Measurements from ENCODE around the gene SLC9A3.

Gene SLC9A3

DNA sequence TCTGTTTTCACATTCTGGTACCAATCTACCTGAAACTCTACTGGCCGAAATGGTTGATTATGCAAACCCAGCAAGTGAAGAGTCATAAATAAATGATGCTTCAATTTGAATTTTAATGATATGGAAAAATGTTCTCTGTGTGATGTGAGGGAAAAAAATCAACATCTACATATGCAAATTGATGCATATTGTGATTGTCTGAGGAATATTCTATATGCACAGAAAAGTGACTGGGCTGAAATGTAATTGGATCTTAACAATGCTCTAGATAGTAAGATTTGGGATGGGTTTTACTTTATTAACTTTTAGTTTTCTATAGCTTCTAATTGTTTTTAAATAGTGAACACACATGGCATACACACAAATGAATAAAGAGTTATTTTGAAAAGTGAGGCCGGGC, 25.0 kb upstream of the SLC9A3 start:
- WGBS (ENCODE audit: extremely low coverage, insufficient coverage, insufficient read length) = no CpG with 5 or more reads among the region's 2 CpGs
- H3K4me3 ChIP-seq (ENCODE audit: low read depth, low read length) = no peak overlapping the region
- no peak for DNase-seq
- H3K36me3 ChIP-seq (ENCODE audit: control insufficient read depth in 1 of 2, insufficient read depth in 2 of 2, low read length in 2 of 2) = no peaks in the 10 kb centered on the region
- no peak overlapping the region for H3K18ac ChIP-seq (ENCODE audit: low read length)
- H3K23ac ChIP-seq (ENCODE audit: low read length) = no peak overlapping the region
- H2BK120ac ChIP-seq (ENCODE audit: insufficient read depth, low read length, poor library complexity) = no peak overlapping the region
- no peak overlapping the region for H2AK5ac ChIP-seq (ENCODE audit: low read length)
- H3K27ac ChIP-seq (ENCODE audit: low read depth, low read length) = no peak overlapping the region
- no peak overlapping the region for H4K8ac ChIP-seq (ENCODE audit: low read depth, low read length)
- H3K27me3 ChIP-seq (ENCODE audit: insufficient read depth, low read length) = peaks cover 2% of the 10 kb centered on the region
- H2BK5ac ChIP-seq (ENCODE audit: low read depth, low read length, poor library complexity) = no peak overlapping the region
- H3K79me2 ChIP-seq (ENCODE audit: control insufficient read depth, insufficient read depth, low read length, poor library complexity) = no peaks in the 10 kb centered on the region
- no peak overlapping the region for H2AFZ ChIP-seq (ENCODE audit: insufficient read depth, low read length, poor library complexity)
- H3K9ac ChIP-seq (ENCODE audit: low read length) = no peak overlapping the region
- peaks cover 5% of the 10 kb centered on the region for H3K9me3 ChIP-seq (ENCODE audit: insufficient read depth, low read depth, low read length)
- no peak overlapping the region for H3K14ac ChIP-seq (ENCODE audit: low read length)
- no peak overlapping the region for H3K4ac ChIP-seq (ENCODE audit: low read depth, low read length)
- no peaks in the 10 kb centered on the region for H3K4me1 ChIP-seq (ENCODE audit: control insufficient read depth in 1 of 2, insufficient read depth in 2 of 2, low read length in 2 of 2)
- no peak overlapping the region for H3K4me2 ChIP-seq (ENCODE audit: low read length)
- H4K12ac ChIP-seq (ENCODE audit: low read depth, low read length) = no peak overlapping the region
- H2BK12ac ChIP-seq (ENCODE audit: low read length) = no peak overlapping the region
- H4K91ac ChIP-seq (ENCODE audit: low read depth, low read length) = no peak overlapping the region
- H3K79me1 ChIP-seq (ENCODE audit: low read length) = no peaks in the 10 kb centered on the region

DNA sequence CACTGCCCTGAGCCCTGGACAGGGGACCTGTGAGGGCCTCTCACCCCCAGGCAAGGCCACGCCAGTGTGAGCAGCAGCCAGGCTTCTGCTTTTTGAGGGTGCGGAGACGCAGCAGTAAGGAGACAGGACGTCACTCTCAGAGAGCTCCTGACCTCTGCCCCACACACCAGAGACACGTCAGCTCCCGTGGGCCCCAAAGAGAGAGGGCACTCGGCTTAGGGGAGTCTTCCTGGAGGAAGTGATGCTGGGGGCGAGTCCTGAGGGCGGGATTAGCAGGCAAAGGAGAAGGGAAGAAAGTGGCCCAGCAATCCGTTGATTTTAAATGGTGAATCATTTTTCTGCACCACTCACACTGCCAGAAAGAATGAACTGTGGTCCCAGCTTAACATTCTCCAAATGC, 24.0 kb upstream of the SLC9A3 start:
- no peaks in the 10 kb centered on the region for H3K4me1 ChIP-seq (ENCODE audit: control insufficient read depth in 1 of 2, insufficient read depth in 2 of 2, low read length in 2 of 2)
- H3K79me2 ChIP-seq (ENCODE audit: control insufficient read depth, insufficient read depth, low read length, poor library complexity) = no peaks in the 10 kb centered on the region
- no CpG with 5 or more reads among the region's 10 CpGs for WGBS (ENCODE audit: extremely low coverage, insufficient coverage, insufficient read length)
- no peak overlapping the region for H3K18ac ChIP-seq (ENCODE audit: low read length)
- no peak overlapping the region for H3K14ac ChIP-seq (ENCODE audit: low read length)
- no peaks in the 10 kb centered on the region for H3K36me3 ChIP-seq (ENCODE audit: control insufficient read depth in 1 of 2, insufficient read depth in 2 of 2, low read length in 2 of 2)
- no peak overlapping the region for H4K8ac ChIP-seq (ENCODE audit: low read depth, low read length)
- DNase-seq = peak; percentile 17 to 40
- H3K23ac ChIP-seq (ENCODE audit: low read length) = no peak overlapping the region
- H2BK5ac ChIP-seq (ENCODE audit: low read depth, low read length, poor library complexity) = no peak overlapping the region
- H4K12ac ChIP-seq (ENCODE audit: low read depth, low read length) = no peak overlapping the region
- no peak overlapping the region for H3K4ac ChIP-seq (ENCODE audit: low read depth, low read length)
- no peak overlapping the region for H4K91ac ChIP-seq (ENCODE audit: low read depth, low read length)
- H2AFZ ChIP-seq (ENCODE audit: insufficient read depth, low read length, poor library complexity) = no peak overlapping the region
- H2BK12ac ChIP-seq (ENCODE audit: low read length) = no peak overlapping the region
- no peak overlapping the region for H2BK120ac ChIP-seq (ENCODE audit: insufficient read depth, low read length, poor library complexity)
- H3K27ac ChIP-seq (ENCODE audit: low read depth, low read length) = no peak overlapping the region
- no peak overlapping the region for H3K9ac ChIP-seq (ENCODE audit: low read length)
- no peak overlapping the region for H3K4me2 ChIP-seq (ENCODE audit: low read length)
- no peaks in the 10 kb centered on the region for H3K79me1 ChIP-seq (ENCODE audit: low read length)
- no peak overlapping the region for H2AK5ac ChIP-seq (ENCODE audit: low read length)
- H3K9me3 ChIP-seq (ENCODE audit: insufficient read depth, low read depth, low read length) = peaks cover 5% of the 10 kb centered on the region
- H3K27me3 ChIP-seq (ENCODE audit: insufficient read depth, low read length) = peaks cover 2% of the 10 kb centered on the region
- no peak overlapping the region for H3K4me3 ChIP-seq (ENCODE audit: low read depth, low read length)

DNA sequence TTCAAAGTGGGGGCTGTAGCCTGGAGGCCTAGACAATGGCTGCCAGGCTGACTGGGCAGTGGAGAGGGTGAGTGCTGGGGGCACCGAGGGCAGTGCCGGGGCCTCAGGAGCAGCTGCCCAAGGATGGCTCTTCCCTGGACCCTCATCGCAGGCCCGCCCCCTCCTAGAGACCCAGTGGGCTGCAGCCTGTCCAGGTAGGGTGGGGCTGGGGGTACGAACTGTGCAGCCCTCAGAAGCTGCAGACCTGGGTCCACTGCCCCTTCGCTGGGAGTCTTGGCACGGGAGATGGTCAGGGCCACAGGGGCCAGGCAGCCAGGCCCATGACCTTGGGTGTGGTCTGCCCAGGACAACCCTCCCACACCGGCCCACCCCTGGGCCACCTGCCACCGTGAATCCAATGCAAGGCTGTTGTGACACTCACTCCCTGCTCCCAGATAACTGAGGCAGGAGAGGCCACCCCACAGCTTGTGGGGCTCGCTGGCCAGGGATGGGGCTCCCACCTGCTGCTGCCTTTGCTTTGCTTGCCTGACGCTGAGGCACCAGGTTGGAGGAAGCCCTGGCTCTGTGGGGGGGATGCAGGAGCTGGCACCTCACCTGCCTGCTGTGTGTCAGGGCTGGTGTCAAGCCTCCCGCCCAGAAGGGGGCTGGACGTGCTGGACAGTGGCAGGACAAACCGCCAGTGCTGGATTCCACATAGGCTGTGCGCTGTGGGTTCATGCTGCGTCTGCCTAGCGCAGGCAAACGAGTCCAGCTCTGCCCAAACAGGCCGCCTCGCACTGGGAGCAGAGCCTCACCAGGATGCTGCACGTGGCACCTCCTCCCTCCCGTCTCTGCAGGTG, 23.1 kb upstream of the SLC9A3 start:
- Histone ChIP-seq H3K27ac (ENCODE audit: low read depth, low read length) (no peak overlapping the region), H3K14ac (ENCODE audit: low read length) (no peak overlapping the region), H3K4me3 (ENCODE audit: low read depth, low read length) (no peak overlapping the region), H3K79me1 (ENCODE audit: low read length) (no peaks in the 10 kb centered on the region), H3K4me1 (ENCODE audit: control insufficient read depth in 1 of 2, insufficient read depth in 2 of 2, low read length in 2 of 2) (no peaks in the 10 kb centered on the region), H2AFZ (ENCODE audit: insufficient read depth, low read length, poor library complexity) (no peak overlapping the region), H4K8ac (ENCODE audit: low read depth, low read length) (no peak overlapping the region), H3K27me3 (ENCODE audit: insufficient read depth, low read length) (peaks cover 2% of the 10 kb centered on the region), H3K18ac (ENCODE audit: low read length) (no peak overlapping the region), H3K9me3 (ENCODE audit: insufficient read depth, low read depth, low read length) (peaks cover 5% of the 10 kb centered on the region), H4K91ac (ENCODE audit: low read depth, low read length) (no peak overlapping the region), H3K23ac (ENCODE audit: low read length) (no peak overlapping the region), H3K4me2 (ENCODE audit: low read length) (no peak overlapping the region), H2BK12ac (ENCODE audit: low read length) (no peak overlapping the region), H2BK120ac (ENCODE audit: insufficient read depth, low read length, poor library complexity) (no peak overlapping the region), H3K9ac (ENCODE audit: low read length) (no peak overlapping the region), H2BK5ac (ENCODE audit: low read depth, low read length, poor library complexity) (no peak overlapping the region), H3K4ac (ENCODE audit: low read depth, low read length) (no peak overlapping the region), H2AK5ac (ENCODE audit: low read length) (no peak overlapping the region), H3K79me2 (ENCODE audit: control insufficient read depth, insufficient read depth, low read length, poor library complexity) (no peaks in the 10 kb centered on the region), H4K12ac (ENCODE audit: low read depth, low read length) (no peak overlapping the region), H3K36me3 (ENCODE audit: control insufficient read depth in 1 of 2, insufficient read depth in 2 of 2, low read length in 2 of 2) (no peaks in the 10 kb centered on the region)
- no peak for DNase-seq
- no CpG with 5 or more reads among the region's 22 CpGs for WGBS (ENCODE audit: extremely low coverage, insufficient coverage, insufficient read length)

DNA sequence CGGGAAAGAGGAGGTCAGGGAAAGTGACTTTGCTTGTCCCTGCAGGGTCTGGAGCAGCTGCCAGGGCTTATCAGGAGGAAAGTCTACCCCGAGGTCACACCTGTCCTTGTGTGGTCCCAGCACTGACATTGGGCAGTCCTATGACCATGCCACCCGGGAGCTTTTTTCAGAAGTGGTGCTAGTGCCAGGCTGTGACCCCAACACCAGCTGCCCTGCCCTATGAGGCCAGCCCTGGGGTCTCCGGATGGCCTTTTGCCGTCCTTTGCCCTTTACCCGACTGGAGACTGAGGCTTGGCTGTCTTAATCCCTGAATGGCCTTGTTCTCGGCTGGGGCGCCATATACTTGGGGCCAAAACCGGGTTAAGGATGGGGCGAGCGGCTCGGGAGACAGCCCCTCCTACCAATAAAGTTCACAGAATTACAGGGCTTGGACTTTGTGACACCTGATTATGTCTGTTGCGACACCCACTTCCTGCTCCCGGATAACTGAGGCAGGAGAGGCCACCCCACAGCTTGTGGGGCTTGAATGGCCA, 22.2 kb upstream of the SLC9A3 start:
- Histone ChIP-seq H3K4me2 (ENCODE audit: low read length) (no peak overlapping the region), H4K8ac (ENCODE audit: low read depth, low read length) (no peak overlapping the region), H3K18ac (ENCODE audit: low read length) (no peak overlapping the region), H2AFZ (ENCODE audit: insufficient read depth, low read length, poor library complexity) (no peak overlapping the region), H3K79me2 (ENCODE audit: control insufficient read depth, insufficient read depth, low read length, poor library complexity) (no peaks in the 10 kb centered on the region), H3K9me3 (ENCODE audit: insufficient read depth, low read depth, low read length) (peaks cover 5% of the 10 kb centered on the region), H3K14ac (ENCODE audit: low read length) (no peak overlapping the region), H2BK5ac (ENCODE audit: low read depth, low read length, poor library complexity) (no peak overlapping the region), H2AK5ac (ENCODE audit: low read length) (no peak overlapping the region), H3K27me3 (ENCODE audit: insufficient read depth, low read length) (no peaks in the 10 kb centered on the region), H3K4me1 (ENCODE audit: control insufficient read depth in 1 of 2, insufficient read depth in 2 of 2, low read length in 2 of 2) (no peaks in the 10 kb centered on the region), H4K91ac (ENCODE audit: low read depth, low read length) (no peak overlapping the region), H3K9ac (ENCODE audit: low read length) (no peak overlapping the region), H3K36me3 (ENCODE audit: control insufficient read depth in 1 of 2, insufficient read depth in 2 of 2, low read length in 2 of 2) (no peaks in the 10 kb centered on the region), H3K23ac (ENCODE audit: low read length) (no peak overlapping the region), H3K79me1 (ENCODE audit: low read length) (no peaks in the 10 kb centered on the region), H3K4me3 (ENCODE audit: low read depth, low read length) (no peak overlapping the region), H3K4ac (ENCODE audit: low read depth, low read length) (no peak overlapping the region), H2BK120ac (ENCODE audit: insufficient read depth, low read length, poor library complexity) (no peak overlapping the region), H4K12ac (ENCODE audit: low read depth, low read length) (no peak overlapping the region), H2BK12ac (ENCODE audit: low read length) (no peak overlapping the region), H3K27ac (ENCODE audit: low read depth, low read length) (no peak overlapping the region)
- no CpG with 5 or more reads among the region's 14 CpGs for WGBS (ENCODE audit: extremely low coverage, insufficient coverage, insufficient read length)
- DNase-seq = no peak
